GM21390 (cell line): Measurements from ENCODE around the gene PSMD11.
A peak's percentile ranks its signal among the peaks of the same experiment; 100 is the strongest.
"Not testable (repeated sequence)": the region's sequence is repeated elsewhere in the genome, so short reads cannot be mapped to it uniquely, and the experiment has no call there.

Source experiments
- ATAC-seq: cut with Tn5 transposase; IDR thresholded peaks from one replicate; pipeline ENCODE4 v1.9.1; 2021; ENCODE audit not compliant: unreplicated experiment

The PSMD11 gene

DNA sequence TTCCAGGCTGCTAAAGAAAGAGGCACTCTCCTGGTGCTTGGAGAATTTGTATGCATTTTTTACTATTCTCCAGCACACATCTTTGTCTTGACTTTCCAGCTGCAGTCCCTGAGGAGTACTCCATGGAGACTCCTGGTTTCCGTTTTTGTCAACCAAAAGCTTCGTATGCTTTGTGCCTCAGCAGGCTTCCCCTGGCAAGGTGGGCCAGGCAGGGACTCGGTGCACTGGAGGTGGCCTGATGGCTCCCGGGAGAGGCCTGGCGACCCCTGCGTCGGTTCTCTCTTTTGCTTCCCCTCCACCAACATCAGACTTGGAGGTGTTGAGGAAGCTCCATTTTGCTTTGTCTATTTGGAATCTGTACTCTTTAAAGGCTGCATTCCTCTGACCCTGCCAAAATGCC, 66.2 kb downstream of the PSMD11 start:
- ATAC-seq: no peak

DNA sequence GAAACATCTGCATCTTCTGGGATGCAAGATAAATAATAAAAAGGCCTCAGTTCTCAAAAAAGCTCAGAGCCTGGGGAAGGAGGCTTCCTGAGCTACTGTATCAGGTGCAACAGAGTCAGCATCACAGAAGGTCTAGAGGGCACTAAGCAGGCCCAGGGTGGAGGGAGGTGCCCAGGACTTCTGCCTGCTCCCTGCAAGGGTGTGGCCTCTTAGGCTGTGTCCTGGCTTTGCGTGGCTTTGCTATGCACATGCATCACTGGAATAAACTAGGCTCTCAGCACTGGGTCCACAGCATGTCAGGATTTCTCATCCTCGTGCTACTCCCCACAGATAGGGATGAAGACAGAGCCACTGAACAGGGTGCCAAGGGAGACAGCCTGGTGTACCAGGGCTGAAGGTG, 68.0 kb downstream of the PSMD11 start:
- ATAC-seq: no peak

DNA sequence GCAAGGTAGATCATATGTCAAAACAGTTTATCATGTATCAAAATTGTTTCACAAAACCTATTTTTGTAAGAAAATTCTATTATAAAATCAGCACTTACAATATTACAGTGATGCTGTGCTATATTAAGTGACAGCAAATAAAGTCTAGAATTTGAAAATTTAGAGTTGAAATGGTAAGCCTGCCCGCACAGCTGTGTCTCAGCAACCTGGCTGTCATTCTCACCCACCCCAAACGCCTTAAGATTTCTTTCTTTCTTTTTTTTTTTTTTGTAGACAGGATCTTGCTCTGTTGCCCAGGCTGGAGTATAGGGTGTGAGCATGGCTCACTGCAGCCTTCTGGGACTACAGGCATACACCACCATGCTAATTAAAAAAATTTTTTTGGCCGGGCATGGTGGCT, 69.3 kb downstream of the PSMD11 start:
- no peak for ATAC-seq

DNA sequence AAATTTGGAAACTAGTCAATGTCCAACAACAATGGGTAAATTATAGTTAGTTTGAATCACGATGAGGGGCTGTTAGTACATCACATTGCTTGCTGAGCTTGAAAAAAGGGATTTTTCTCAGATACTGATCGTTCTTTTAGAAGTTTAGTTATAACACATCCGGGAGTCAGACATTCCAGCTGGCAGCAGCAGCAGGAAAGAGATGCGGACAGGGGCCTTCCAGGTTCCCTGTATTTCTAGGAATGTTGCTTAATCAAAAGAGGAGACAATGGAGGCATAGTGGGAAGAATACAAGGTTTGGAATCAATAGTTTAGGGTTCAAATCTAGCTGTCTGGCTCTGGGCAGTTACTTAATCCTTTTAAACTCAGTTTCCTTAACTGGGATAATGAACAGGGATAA, 70.3 kb downstream of the PSMD11 start:
- ATAC-seq: no peak

DNA sequence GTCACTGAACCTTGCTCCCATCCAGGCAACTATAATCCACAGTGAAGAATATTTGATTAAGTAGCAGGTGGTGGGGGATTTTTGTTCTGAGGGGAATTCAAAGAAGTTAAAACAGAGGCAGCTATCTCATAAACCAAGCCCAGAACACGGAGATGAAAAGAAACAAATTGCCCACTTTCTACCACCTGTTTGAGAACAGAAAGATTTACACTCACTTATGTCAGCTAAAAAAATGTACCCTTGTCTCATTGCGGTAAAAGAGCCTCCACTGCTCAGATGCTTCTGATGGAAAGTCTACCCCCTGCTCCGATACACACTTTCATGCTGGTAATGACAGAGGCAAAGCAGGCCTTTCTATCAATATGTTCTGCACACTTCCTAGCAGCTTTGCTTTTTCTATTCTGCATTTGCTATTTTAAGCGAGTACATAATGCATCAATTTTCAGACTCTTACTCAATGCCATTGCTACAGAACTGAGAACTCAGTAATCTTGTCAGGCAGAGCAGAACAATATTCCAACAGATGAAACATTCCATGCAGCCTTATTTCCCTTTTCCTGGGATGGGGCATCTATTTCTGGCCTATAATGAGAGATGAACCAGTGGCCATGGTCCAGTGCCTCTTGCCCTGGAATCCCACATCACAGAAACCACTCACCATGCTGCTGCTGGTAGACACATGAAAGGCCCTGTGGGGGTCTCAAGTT, 71.5 kb downstream of the PSMD11 start:
- peak; percentile 39 for ATAC-seq

DNA sequence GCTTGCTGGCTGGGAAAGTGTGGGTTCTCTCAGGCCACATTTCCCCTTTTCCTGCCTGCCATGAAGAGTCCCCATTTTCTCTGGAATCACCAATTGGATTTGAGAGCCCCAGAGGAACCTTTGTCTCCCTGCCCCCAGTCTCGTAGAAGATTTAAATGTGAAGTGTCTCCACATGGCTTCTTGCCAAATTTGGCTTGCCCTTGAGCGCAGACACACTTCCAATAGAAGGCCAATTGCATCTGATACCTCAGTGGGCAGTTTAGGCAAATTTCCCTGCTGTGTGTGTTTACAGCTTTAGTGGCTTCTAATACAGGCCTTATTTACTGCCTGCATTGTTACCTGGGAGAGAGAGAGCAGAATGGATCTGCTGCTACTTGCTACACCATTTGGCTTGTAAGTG, 72.1 kb downstream of the PSMD11 start:
- ATAC-seq: no peak

DNA sequence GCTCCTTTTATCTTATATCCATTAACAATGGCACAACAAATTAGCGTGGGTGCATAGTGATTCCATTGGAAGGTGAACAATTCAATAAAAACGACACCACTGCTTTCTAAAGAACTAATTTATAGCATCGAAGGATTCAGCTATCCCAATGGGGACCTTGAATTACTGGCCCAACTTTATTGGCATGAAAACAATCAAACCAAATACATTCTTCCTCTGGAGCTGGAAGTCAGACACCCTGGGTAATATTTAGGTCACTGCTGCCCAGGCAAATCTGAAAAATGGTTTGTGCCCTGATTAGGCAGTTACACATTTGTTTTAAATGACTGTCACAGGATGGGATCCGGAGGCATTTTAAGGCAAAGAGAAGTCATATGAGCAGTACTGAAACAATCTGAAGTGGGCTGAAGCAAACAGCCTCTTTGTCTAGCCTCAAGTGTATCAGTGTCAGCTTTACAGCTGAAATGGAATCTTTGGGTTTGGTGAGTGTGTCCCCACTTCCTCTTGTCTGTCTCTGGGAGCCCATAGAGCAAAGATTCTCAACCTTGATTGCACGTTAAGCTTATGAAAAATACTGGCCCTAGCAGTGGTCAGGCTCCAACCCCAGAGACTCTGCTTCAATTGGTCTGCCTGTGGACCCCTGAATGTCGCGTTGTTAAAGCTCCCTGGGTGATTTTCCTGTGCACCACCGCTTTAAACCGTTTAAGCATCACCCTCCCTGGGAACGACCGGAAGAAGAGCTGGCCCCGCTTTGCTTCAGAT, 72.8 kb downstream of the PSMD11 start:
- ATAC-seq: no peak

DNA sequence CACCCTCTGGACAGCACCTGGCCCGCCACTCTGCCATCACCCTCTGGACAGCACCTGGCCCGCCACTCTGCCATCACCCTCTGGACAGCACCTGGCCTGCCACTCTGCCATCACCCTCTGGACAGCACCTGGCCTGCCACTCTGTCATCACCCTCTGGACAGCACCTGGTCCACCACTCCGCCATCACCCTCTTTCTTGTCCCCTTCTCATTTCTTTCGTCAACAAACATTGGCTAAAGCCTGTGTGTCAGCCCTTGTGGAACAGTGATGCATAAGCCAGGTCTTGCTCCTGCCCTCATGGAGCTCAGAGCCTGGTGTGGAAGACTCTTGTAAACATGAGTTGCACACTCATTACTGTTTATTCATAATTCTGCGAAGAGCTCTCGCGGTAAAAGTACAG, 73.7 kb downstream of the PSMD11 start:
- ATAC-seq: no peak

DNA sequence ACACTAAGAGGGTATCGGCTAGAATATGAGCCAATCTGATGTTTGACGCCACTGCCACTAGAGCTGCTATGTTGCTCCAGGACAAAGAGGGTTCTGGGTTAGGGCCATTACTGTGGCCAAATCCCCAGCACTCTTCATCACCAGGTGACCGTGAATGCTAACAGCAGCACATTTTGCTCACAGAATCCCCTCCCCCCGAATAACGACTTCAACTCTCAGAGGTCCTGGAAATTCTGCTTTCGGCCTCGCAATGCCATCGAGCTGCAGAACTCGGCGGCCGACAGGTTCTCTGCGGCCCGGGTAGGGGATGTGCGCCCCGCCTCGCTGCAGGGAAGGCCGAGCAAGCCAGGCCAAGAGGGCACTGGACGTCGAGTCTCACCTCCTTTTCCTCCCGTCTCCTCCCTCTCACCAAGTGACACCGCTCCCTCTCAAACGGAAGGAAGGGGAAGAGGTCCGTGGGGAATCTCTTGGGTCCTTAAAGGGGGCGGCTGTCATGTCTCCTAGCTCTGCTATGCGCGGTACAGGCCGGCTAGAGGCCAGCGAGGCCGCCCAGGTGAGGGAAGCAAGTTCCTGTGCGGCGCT, 74.4 kb downstream of the PSMD11 start:
- no peak for ATAC-seq

DNA sequence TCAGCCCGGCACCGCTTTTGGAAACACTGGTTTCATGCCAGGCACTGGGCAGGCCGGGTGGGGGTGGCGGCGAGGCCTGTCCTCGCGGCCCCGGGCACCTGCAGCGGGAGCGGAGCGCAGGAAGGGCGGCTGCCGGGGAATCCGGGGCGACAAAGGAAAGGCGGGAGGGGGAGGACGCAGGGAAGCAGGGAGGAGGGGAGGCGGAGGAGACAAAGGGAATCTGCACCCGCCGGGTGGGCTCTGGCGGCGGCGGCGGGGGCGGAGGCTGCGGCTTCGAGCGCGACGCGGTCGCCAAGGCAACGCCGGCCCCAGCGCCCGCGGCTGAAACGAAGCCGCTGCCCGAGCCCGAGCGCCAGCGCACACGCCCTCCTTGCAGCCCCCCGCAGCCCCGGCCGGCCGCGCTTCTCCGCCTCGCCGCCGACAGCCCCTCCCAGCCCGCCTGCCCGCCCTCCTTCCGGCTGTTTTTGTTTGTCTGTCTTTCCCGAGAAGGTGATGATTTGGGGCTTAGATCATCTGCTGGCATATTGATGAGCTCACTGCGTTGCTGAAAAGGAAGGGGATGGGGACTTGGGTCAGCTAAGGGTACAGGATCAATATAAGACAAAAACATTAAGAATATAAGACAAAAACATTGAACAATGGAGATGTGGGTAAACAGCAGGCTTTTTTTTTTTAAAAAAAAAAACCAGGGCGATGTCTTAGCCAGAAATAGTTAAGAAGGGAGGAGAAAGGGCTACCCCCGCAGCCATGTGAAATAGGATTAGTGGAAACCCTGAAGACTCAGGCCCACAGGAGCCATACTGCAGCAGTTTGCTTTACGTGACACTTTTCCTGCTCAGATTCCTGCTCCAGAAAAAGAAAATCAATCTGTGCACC, 75.2 kb downstream of the PSMD11 start:
- no peak for ATAC-seq

DNA sequence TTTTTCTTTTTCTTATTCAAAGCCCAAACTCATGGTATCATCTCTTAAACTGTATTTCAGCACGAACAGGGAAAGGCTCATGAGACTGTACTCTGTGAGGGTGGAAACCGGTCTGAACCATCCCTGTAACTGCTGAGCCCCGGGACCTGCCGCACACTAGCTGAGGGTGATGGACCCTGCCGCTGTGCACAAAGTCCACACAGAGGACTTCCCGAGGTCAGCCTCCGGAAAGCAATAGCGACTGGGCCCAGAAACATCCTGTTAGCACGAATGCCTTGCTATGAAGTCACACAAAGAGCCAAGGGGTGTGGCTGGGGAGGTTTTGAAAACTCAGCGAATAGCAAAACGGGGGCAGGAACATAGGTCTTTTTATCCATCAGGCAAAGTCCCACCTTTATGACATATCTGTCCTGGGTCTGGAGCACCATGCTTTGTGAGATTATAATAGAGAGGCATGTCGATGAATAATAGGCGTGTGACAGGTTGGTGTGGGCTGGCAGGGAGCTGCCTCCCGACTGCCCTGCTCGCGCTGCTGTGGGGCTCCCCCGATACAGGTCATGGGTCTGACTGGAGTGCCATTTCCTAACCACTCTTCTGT, 75.9 kb downstream of the PSMD11 start:
- ATAC-seq: no peak

DNA sequence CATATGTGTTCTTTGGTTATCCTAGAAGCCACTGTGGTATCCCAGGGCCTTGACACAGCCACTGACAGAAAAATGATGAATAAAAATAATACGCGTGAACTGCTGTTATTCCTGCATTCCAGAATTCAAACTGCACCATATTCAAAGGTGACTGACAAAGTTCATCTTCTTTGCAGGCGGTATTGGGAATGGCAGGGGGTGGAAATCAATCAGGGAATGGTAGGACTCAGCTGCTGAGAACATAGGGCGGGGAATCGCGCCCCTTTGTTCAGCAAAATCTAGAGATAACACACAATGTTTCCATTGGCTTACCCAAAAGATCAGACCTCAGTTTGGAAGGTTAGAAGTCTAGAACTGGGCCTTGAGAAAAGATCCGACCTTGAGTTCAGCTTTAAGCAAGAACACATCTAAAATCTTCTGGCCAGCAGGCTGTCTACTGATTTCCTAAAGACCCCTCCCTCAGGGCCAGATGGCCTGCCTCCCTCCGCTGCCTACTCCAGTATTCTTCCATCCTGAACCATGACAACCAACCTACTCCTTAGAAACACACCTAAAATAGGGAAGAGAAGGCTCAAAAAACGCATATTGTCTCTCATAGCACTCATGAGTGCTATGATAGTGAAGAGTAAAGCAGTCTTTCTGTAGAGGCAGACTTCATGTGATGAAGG, 76.6 kb downstream of the PSMD11 start:
- no peak for ATAC-seq

DNA sequence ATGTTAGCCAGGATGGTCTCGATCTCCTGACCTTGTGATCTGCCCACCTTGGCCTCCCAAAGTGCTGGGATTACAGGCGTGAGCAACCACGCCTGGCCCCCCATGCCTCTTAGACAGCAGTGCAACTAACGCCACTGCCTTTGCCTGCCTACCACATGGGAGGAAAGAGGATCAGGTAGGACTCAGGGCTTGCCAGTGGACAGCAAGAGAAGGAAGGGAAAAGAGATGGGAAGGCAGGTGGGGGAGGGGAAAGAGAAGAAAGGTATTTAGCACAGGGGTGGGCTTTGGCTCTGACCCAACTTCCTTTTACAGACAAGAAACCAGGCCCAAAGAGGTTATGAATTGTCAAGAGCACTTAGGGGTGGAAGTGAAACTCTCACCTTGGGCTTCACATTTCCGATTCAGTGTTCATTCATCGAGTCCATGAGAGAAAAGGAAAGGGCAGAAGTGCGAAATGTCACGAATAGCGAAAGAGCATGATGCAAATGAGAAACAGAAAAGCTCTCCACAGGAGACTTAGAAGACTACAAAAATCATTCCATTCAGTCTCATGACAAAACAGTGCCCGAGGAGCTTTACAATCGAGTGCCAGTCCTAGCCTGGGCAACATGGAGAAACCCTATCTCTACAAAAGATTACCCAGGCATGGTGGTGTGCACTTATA, 78.8 kb downstream of the PSMD11 start:
- peak; percentile 51 for ATAC-seq

DNA sequence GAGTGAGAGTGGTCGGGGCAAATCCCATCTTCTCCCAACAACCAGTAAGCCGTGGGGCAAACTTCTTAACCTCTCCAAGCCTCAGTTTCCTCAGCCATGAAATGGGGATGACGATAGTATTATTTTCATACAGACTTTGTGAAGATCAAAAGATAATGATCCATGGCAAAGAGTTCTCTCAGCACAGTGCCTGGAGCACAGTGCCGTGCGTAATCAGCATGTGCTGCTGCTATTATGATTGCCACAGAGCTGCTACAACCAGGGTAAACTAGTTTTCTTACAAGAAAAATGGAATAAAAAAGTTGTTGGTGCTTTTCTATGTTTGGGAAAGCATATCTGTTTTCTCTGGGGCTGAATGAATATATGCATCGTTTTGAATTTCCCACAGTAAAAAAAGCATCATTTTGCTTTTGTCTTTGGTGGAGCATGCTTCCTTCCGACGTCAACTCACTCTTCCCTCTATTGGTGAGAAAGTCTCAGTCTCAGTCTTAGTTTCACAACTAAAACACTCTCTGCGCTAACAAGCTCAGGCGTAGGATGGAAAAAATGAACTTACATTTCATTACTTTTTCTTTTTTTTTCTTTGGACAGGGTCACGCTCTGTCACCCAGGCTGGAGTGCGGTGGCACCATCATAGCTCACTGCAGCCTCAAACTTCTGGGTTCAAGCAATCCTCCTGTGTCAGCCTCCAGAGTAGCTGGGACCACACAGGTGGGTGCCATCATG, 79.7 kb downstream of the PSMD11 start:
- peak; percentile 55 for ATAC-seq

DNA sequence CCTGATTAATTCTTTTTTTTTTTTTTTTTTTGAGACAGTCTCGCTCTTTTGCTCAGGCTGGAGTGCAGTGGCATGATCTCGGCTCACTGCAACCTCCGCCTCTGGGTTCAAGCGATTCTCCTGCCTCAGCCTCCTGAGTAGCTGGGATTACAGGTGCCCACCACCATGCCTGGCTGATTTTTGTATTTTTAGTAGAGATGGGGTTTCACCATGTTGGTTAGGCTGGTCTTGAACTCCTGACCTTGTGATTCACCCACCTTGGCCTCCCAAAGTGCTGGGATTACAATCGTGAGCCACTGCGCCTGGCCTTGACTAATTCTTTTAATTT, 80.2 kb downstream of the PSMD11 start:
- ATAC-seq: not testable (repeated sequence)

DNA sequence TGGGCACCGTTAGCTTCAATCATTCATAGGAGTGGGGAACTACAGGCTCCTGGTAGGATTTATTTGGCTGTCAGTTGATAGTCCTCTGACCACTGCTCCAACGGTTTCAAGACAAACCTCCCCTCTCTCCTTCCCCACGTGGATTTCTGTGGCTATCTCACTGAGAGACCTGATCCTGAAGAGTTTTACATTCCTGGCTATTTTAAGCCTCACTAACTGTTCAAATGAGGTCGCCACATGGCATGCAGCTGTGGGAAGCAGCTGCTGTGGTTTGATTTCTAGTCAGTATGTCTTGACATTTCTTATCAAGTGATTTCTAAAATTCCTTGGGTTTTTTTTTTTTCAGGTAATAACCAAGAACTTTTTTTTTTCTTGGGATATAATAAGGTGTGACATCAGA, 80.8 kb downstream of the PSMD11 start:
- no peak for ATAC-seq

DNA sequence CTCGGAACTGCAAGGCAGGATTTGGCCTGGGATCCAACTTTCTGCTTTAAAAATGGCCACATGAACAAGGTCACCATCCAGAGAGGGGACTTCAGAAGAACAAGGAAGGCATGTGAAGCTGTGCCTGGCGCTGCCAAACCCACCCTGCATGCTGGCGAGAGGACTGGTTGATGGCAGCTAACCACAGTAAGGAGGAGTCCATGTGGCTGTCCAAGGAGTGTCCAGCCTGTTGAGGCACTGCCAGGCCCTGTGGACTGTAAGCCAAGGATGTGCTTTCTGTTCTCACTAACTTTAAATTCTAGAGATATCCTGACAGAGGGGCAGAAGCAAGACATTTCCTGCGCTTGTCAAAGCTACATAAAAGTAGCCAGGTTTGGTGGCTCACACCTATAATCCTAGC, 82.8 kb downstream of the PSMD11 start:
- no peak for ATAC-seq

DNA sequence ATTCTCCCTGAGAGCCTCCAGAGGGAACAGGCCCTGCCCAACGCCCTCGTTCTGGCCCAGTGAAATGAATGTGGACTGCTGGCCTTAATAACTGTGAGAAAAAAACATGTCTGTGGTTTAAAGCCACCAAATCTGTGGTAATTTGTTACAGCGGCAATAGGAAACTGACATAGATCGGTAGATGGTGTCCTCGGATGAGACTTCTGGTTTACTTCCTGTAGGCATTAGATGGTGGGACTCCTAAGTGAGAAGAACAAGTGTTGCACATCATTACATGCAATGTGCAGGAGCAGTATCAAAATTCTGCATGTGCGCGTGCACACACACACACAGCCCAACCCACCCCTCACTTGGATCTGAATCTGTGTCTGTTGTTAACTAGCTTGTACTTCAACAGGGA, 84.5 kb downstream of the PSMD11 start:
- ATAC-seq: no peak

DNA sequence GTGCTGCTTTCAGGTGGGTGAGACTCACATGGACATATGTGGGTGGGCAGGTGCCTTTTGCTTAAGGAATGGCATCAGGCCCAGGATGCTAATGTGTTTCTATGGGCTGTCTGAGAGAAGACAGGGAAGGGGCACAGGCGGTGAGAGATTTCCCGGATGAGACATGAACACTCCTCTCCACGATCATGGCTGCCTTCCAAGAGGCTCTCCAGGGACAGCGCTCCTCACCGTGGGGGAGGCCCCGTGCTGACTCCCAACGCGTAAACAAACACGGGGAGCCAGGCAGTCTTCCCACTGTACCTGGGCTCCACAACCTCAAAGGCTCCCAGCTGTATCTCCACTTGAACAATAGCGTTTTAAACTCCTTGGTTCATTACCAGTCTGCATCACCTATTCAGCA, 85.3 kb downstream of the PSMD11 start:
- ATAC-seq: no peak
